ENCODE data around the gene LLPH.

Gene LLPH

GRCh38 chr12:66127650-66128049, 2.9 kb downstream of the LLPH start:
- TF ChIP-seq POLR2A (IDR thresholded peaks at IDR 0.05; ENCODE audit: low read depth, low read length) = no peak
- FAIRE-seq (no peak), DNase-seq (ENCODE audit: insufficient read length, low spot score) (no peak)

GRCh38 chr12:66120477-66120876, 10.1 kb downstream of the LLPH start:
- DNase-seq (ENCODE audit: insufficient read length, low spot score) = no peak
- no peak for FAIRE-seq
- no peak for TF ChIP-seq POLR2A (IDR thresholded peaks at IDR 0.05; ENCODE audit: low read depth, low read length)

DNA sequence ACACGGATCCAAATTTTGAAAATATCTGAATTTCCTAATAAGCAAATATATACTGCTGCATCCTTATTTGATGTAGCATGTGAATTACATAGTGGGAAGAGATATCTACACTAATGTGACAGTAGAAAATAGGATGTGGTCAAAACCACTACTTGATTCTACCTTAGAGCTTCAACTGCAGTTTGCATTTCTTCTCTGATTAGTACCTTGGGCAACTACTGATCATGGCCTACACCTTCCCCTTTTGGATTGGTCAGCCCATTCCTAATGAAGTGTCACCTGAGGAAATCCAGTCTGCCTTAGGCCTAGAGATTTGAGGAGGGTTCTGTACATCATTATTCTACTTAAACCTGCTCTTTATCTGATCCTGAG, 10.7 kb downstream of the LLPH start:
- no peak for TF ChIP-seq POLR2A (IDR thresholded peaks at IDR 0.05; ENCODE audit: low read depth, low read length)
- DNase-seq (ENCODE audit: insufficient read length, low spot score) = no peak
- FAIRE-seq = peak; percentile 75

DNA sequence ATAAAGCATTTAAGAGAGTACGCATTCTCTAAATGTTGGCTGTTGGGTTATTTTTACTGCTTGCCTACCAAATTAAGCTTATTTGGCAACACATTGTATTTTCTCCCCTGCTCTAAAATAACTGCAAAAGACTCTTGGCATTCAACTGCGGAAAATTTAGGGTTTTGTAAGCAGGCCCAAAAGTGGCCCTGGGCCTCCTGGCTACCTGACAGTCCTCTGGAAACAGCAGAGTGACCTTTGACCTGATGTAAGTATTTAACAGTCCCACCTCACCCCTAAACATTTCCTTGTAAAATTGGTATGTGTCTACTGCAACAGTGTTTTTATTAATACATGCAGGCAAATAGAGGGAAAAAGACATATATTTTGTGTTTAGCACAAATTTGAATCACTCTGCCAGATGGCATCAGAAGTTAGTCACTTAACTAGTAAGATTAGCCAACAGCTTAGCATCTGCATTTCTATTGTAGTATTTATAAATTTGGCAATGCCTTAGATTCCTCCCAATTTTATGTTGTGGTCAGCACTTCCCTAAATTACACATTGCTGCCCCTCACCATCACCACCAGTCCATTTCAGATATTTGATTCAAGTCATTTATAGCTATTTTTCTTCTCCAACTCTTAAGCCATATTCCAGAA, 11.2 kb downstream of the LLPH start:
- TF ChIP-seq POLR2A (IDR thresholded peaks at IDR 0.05; ENCODE audit: low read depth, low read length) = no peak
- DNase-seq (ENCODE audit: insufficient read length, low spot score) (no peak), FAIRE-seq (peak; percentile 41)

GRCh38 chr12:66118240-66118891, 12.2 kb downstream of the LLPH start:
- no peak for TF ChIP-seq POLR2A (IDR thresholded peaks at IDR 0.05; ENCODE audit: low read depth, low read length)
- FAIRE-seq = no peak
- peak; percentile 9 for DNase-seq (ENCODE audit: insufficient read length, low spot score)

- DNase-seq (ENCODE audit: insufficient read length, low spot score) = no peak
- no peak for TF ChIP-seq POLR2A (IDR thresholded peaks at IDR 0.05; ENCODE audit: low read depth, low read length)
- FAIRE-seq = no peak
These were observed 13.3 kb downstream of the LLPH start for GRCh38 chr12:66117242-66117641.

DNA sequence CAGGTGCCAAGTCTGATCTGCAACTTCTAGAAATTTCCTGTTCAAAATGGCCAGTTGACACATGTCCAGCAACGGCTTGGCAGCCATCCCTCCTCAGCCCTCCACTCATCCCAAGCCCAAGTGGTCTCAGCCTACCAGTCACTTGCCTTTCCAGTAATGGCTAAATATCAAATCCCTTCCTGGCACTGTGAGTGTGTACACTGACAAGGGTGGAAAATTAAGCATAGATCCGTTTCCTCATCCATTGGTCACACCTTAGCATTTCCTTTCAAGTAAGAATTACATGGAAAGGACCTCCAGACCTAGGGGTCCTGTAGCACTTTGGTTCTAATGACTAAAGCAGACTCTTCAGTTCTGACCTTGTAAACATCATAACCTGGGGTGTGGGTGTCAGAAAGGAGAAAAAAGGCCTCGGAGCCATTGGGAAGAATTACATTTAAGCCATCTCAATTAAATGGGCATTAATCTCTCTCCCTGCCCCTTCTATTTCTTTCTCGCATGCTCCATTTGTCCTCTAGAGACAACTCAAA, 15.4 kb downstream of the LLPH start:
- no peak for FAIRE-seq
- no peak for TF ChIP-seq POLR2A (IDR thresholded peaks at IDR 0.05; ENCODE audit: low read depth, low read length)
- no peak for DNase-seq (ENCODE audit: insufficient read length, low spot score)

DNA sequence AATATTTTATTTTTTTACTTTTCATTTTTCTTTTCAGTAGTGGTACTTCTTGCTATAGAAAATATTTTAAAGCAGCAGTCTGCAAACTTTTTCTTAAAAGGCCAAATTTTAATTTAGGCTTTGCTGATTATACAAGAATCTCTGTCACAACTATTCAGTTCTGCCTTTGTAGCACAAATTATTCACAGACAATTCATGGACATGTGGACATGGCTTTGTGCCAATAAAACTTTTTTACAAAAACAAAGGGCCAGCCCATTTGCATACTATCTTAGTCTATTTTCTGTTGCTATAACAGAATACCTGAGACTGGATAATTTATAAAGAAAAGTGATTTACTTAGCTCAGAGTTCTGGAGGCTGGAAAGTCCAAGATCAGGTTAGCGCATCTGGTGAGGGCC, 17.1 kb downstream of the LLPH start:
- DNase-seq (ENCODE audit: insufficient read length, low spot score) = no peak
- FAIRE-seq = no peak
- no peak for TF ChIP-seq POLR2A (IDR thresholded peaks at IDR 0.05; ENCODE audit: low read depth, low read length)

- FAIRE-seq (no peak), DNase-seq (ENCODE audit: insufficient read length, low spot score) (no peak)
- no peak for TF ChIP-seq POLR2A (IDR thresholded peaks at IDR 0.05; ENCODE audit: low read depth, low read length)
These were observed 18.9 kb downstream of the LLPH start for GRCh38 chr12:66111605-66112004.

DNA sequence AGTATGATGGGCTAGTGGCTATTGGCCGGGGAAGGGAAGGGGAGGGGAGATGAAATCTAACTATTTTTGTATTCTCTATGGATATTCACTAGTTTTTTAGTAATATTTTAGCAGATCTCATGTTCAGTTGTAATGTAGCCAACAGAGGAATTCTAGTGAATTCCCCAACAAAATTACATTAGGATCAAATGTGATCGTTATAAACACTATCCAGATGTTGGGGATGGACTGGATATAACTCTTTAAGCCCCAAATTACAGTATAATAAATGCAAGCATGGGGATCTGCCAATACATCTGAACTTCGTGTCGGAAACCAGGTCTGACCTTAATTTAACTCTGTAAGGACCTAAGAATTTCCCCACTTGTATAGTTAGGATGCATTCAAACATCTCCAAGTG, 21.5 kb downstream of the LLPH start:
- TF ChIP-seq POLR2A (IDR thresholded peaks at IDR 0.05; ENCODE audit: low read depth, low read length) = no peak
- no peak for DNase-seq (ENCODE audit: insufficient read length, low spot score)
- FAIRE-seq = no peak

DNA sequence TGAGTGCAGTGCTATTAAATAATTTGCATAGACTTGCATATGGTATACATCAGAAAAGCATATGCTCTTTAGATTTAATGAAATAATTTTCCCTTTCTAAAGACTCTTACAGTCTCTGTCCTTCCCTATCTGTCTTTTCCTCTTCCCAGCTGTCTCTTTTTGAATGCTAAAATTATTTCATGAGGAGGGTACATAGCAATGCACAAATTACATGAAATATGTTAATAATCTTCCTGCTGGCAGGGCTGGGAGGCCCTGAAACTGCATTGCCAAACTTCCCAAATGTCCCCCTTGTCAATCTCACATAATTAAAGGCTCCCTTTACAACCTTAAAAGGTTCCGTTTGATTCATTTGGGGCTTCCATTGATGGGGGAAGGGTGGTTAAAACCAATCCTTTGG, 22.2 kb downstream of the LLPH start:
- no peak for FAIRE-seq
- TF ChIP-seq POLR2A (IDR thresholded peaks at IDR 0.05; ENCODE audit: low read depth, low read length) = no peak

GRCh38 chr12:66107451-66107915, 23.1 kb downstream of the LLPH start:
- FAIRE-seq (peak; percentile 96), DNase-seq (ENCODE audit: insufficient read length, low spot score) (peak; percentile 42)
- TF ChIP-seq POLR2A (IDR thresholded peaks at IDR 0.05; ENCODE audit: low read depth, low read length) = no peak

More for the DNA sequence above, 22.2 kb downstream of the LLPH start:
- no peak for DNase-seq (ENCODE audit: insufficient read length, low spot score)

DNA sequence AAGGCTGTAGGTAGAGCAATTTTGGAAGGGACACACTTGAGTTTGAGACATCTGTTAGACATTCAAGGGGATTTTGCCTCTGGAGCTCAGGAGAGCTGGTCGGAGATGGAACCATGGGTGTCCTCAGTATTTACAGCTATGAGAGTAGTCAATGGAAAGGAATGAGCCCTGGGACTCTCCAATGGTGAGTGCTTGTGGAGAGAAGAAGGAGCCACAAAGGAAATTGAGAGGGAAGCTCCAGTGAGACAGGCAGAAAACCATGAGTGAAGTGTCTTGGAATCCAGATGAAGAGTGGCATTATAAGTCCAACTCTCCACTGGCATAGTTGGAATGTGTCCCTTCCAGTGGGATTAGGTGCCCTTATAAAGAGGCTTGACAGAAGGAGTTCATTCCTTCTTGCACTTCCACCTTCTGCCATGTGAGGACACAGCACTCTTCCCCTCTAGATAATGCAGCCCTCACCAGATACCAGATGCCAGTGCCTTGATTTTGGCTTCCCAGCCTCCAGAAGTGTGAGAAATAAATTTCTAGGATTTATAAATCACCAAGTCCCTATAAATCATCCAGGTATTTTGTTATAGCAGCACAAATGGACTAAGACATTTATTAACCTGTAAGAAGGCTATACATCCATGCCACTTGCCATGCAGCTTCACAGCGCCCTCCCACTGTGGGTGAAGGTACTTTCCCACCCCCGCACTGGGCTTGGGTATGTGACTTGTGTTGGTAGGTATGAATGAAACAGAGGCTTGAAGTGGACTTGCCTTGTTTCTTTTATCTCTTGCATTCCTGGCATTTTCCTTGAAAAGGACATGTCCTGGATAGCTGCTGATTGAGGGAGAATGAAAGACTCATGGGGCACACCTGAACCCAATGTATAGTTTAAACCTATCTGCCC, 27.3 kb downstream of the LLPH start:
- FAIRE-seq = no peak
- DNase-seq (ENCODE audit: insufficient read length, low spot score) = no peak
- TF ChIP-seq POLR2A (IDR thresholded peaks at IDR 0.05; ENCODE audit: low read depth, low read length) = no peak

All from H54 (cell line).